ENCODE data around the gene IL17RA.

The IL17RA gene

GRCh38 chr22:17119481-17120202 lies 34.8 kb downstream of the IL17RA start:
- Mint-ChIP-seq H3K9me3 (no peaks in the 10 kb centered on the region), H3K27me3 (peaks cover 9% of the 10 kb centered on the region), H3K4me3 (peak overlapping the region; percentile 64), H3K4me1 (peaks cover 55% of the 10 kb centered on the region), H3K36me3 (no peaks in the 10 kb centered on the region), H3K27ac (no peak overlapping the region)

- H3K4me1 Mint-ChIP-seq = peaks cover 49% of the 10 kb centered on the region
- no peak overlapping the region for H3K4me3 Mint-ChIP-seq
Observed at GRCh38 chr22:17120281-17120680, 35.5 kb downstream of the IL17RA start.

GRCh38 chr22:17120711-17121232 lies 36.0 kb downstream of the IL17RA start:
- Mint-ChIP-seq H3K27ac (no peak overlapping the region), H3K4me3 (no peak overlapping the region), H3K9me3 (no peaks in the 10 kb centered on the region), H3K4me1 (peaks cover 44% of the 10 kb centered on the region), H3K27me3 (peaks cover 9% of the 10 kb centered on the region), H3K36me3 (no peaks in the 10 kb centered on the region)

More at GRCh38 chr22:17120281-17120680, 35.5 kb downstream of the IL17RA start:
- Mint-ChIP-seq H3K36me3 (no peaks in the 10 kb centered on the region), H3K9me3 (no peaks in the 10 kb centered on the region), H3K27ac (no peak overlapping the region), H3K27me3 (peaks cover 9% of the 10 kb centered on the region)

GRCh38 chr22:17121233-17122195 lies 36.7 kb downstream of the IL17RA start, which contains the start of gene TMEM121B:
Gene TMEM121B, minus strand, starts transcription at chr22:17121360. Its CDS starts 233 bp downstream, at chr22:17121127.
- no peaks in the 10 kb centered on the region for H3K36me3 Mint-ChIP-seq
- H3K4me1 Mint-ChIP-seq = peaks cover 36% of the 10 kb centered on the region
- H3K27me3 Mint-ChIP-seq = peaks cover 9% of the 10 kb centered on the region
- peak within 1 kb of the TSS; percentile 76 for H3K4me3 Mint-ChIP-seq
- H3K27ac Mint-ChIP-seq = peak within 1 kb of the TSS; percentile 68
- no peaks in the 10 kb centered on the region for H3K9me3 Mint-ChIP-seq

- Mint-ChIP-seq H3K27me3 (no peaks in the 10 kb centered on the region), H3K27ac (peak overlapping the region; percentile 19), H3K9me3 (no peaks in the 10 kb centered on the region), H3K4me3 (no peak overlapping the region), H3K36me3 (peaks cover 2% of the 10 kb centered on the region), H3K4me1 (no peaks in the 10 kb centered on the region)
Observed at GRCh38 chr22:17130199-17130598, 45.4 kb downstream of the IL17RA start.

GRCh38 chr22:17131686-17132085 lies 46.9 kb downstream of the IL17RA start:
- Mint-ChIP-seq H3K36me3 (peaks cover 2% of the 10 kb centered on the region), H3K4me3 (no peak overlapping the region), H3K27ac (no peak overlapping the region), H3K4me1 (no peaks in the 10 kb centered on the region), H3K9me3 (no peaks in the 10 kb centered on the region), H3K27me3 (no peaks in the 10 kb centered on the region)

GRCh38 chr22:17132112-17132511 lies 47.3 kb downstream of the IL17RA start:
- Mint-ChIP-seq H3K36me3 (peaks cover 2% of the 10 kb centered on the region), H3K27me3 (no peaks in the 10 kb centered on the region), H3K9me3 (no peaks in the 10 kb centered on the region), H3K27ac (no peak overlapping the region), H3K4me1 (no peaks in the 10 kb centered on the region), H3K4me3 (no peak overlapping the region)

GRCh38 chr22:17133137-17133536 lies 48.3 kb downstream of the IL17RA start:
- H3K36me3 Mint-ChIP-seq = peaks cover 4% of the 10 kb centered on the region
- no peaks in the 10 kb centered on the region for H3K4me1 Mint-ChIP-seq
- H3K27me3 Mint-ChIP-seq = no peaks in the 10 kb centered on the region
- no peak overlapping the region for H3K4me3 Mint-ChIP-seq
- no peak overlapping the region for H3K27ac Mint-ChIP-seq
- H3K9me3 Mint-ChIP-seq = no peaks in the 10 kb centered on the region

GRCh38 chr22:17135153-17135760 lies 50.5 kb downstream of the IL17RA start:
- H3K27ac Mint-ChIP-seq = no peak overlapping the region
- peaks cover 6% of the 10 kb centered on the region for H3K36me3 Mint-ChIP-seq
- H3K27me3 Mint-ChIP-seq = no peaks in the 10 kb centered on the region

GRCh38 chr22:17137170-17137569 lies 52.4 kb downstream of the IL17RA start:
- H3K4me1 Mint-ChIP-seq = no peaks in the 10 kb centered on the region
- peaks cover 12% of the 10 kb centered on the region for H3K36me3 Mint-ChIP-seq
- no peaks in the 10 kb centered on the region for H3K9me3 Mint-ChIP-seq
- no peaks in the 10 kb centered on the region for H3K27me3 Mint-ChIP-seq
- no peak overlapping the region for H3K27ac Mint-ChIP-seq
- H3K4me3 Mint-ChIP-seq = no peak overlapping the region

More at GRCh38 chr22:17135153-17135760, 50.5 kb downstream of the IL17RA start:
- Mint-ChIP-seq H3K4me1 (no peaks in the 10 kb centered on the region), H3K9me3 (no peaks in the 10 kb centered on the region), H3K4me3 (no peak overlapping the region)

GRCh38 chr22:17137861-17138425 lies 53.1 kb downstream of the IL17RA start:
- H3K4me1 Mint-ChIP-seq = no peaks in the 10 kb centered on the region
- H3K27me3 Mint-ChIP-seq = no peaks in the 10 kb centered on the region
- H3K9me3 Mint-ChIP-seq = no peaks in the 10 kb centered on the region
- H3K4me3 Mint-ChIP-seq = no peak overlapping the region
- H3K36me3 Mint-ChIP-seq = peaks cover 14% of the 10 kb centered on the region
- no peak overlapping the region for H3K27ac Mint-ChIP-seq

GRCh38 chr22:17138513-17138912 lies 53.7 kb downstream of the IL17RA start:
- H3K27me3 Mint-ChIP-seq = no peaks in the 10 kb centered on the region
- no peak overlapping the region for H3K27ac Mint-ChIP-seq
- peaks cover 14% of the 10 kb centered on the region for H3K36me3 Mint-ChIP-seq
- no peak overlapping the region for H3K4me3 Mint-ChIP-seq
- H3K4me1 Mint-ChIP-seq = no peaks in the 10 kb centered on the region
- no peaks in the 10 kb centered on the region for H3K9me3 Mint-ChIP-seq

- peaks cover 12% of the 10 kb centered on the region for H3K36me3 Mint-ChIP-seq
- H3K27ac Mint-ChIP-seq = no peak overlapping the region
Observed at GRCh38 chr22:17140022-17140421, 55.2 kb downstream of the IL17RA start.

GRCh38 chr22:17140826-17141766 lies 56.3 kb downstream of the IL17RA start:
- Mint-ChIP-seq H3K4me3 (no peak overlapping the region), H3K4me1 (no peaks in the 10 kb centered on the region), H3K9me3 (no peaks in the 10 kb centered on the region), H3K36me3 (peaks cover 12% of the 10 kb centered on the region), H3K27me3 (no peaks in the 10 kb centered on the region), H3K27ac (no peak overlapping the region)

More at GRCh38 chr22:17140022-17140421, 55.2 kb downstream of the IL17RA start:
- H3K4me3 Mint-ChIP-seq = no peak overlapping the region
- no peaks in the 10 kb centered on the region for H3K9me3 Mint-ChIP-seq
- no peaks in the 10 kb centered on the region for H3K4me1 Mint-ChIP-seq
- H3K27me3 Mint-ChIP-seq = no peaks in the 10 kb centered on the region
